Amygdala (tissue), 56 donors: ENCODE results near the gene PRUNE2.

Experiments used
- DNase-seq, 56 donors: peaks; one replicate each; lab custom pipeline; 2025; lab: John Stamatoyannopoulos, UW

The PRUNE2 gene

GRCh38 chr9:76562511-76562911 is 343.4 kb downstream of the PRUNE2 start:
- DNase-seq: no peak

GRCh38 chr9:76561900-76562299 is 344.0 kb downstream of the PRUNE2 start:
- DNase-seq: no peak
